ENCODE results near the gene TCP1. TPM values are rescaled to one million over a fixed set of nuclear protein-coding genes. Genes with fewer than 3 reads are reported as not detected.

The TCP1 gene
- total RNA-seq, 1 experiment from 2014 or later = 340 TPM

- H3K27ac ChIP-seq (ENCODE audit: low read length) = no peak overlapping the region
- BruUV-seq (replicated peaks) = no TSS peak
- no peaks in the 10 kb centered on the region for H3K27me3 ChIP-seq (ENCODE audit: control insufficient read depth, insufficient read depth, low read length)
- H3K4me3 ChIP-seq (ENCODE audit: low read depth in 2 of 2, low read length in 2 of 2) = no peak overlapping the region
- DNase-seq (ENCODE audit: low read depth, low spot score) (no peak), ATAC-seq (no peak)
- in situ Hi-C loops (cut with HindIII; ENCODE audit: low pct_unique_long_range_greater_than_20kb, low sequenced_read_pairs) (no loop called here), intact Hi-C loops (cut with micrococcal nuclease; ENCODE audit: unreplicated experiment) (no loop called here)
- no peaks in the 10 kb centered on the region for H3K36me3 ChIP-seq (ENCODE audit: control insufficient read depth, insufficient read depth, low read length)
- H3K4me1 ChIP-seq (ENCODE audit: control insufficient read depth, insufficient read depth, low read length) = no peaks in the 10 kb centered on the region
- H3K9me3 ChIP-seq (ENCODE audit: control insufficient read depth, insufficient read depth, low read depth, low read length) = no peaks in the 10 kb centered on the region
- ChIA-PET CTCF (no interaction called here), POLR2A (no interaction called here)
- TF ChIP-seq POLR2AphosphoS5 (IDR thresholded peaks at IDR 0.05; ENCODE audit: low read depth, low read length) = no peak
- no peak for TF ChIP-seq TCF7L2 (IDR thresholded peaks at IDR 0.05; ENCODE audit: low read depth, low read length)
- no peak for TF ChIP-seq SIN3A (IDR thresholded peaks at IDR 0.05; ENCODE audit: borderline replicate concordance, insufficient read depth, low read depth, low read length)
- no peak for TF ChIP-seq REST (IDR thresholded peaks at IDR 0.05; ENCODE audit: insufficient read depth in 1 of 2, low read depth in 2 of 2, low read length in 1 of 2)
- no peak for TF ChIP-seq CTCF (IDR thresholded peaks at IDR 0.05)
Observed at GRCh38 chr6:159805440-159806020, 16.1 kb upstream of the TCP1 start.

- H3K27me3 ChIP-seq (ENCODE audit: control insufficient read depth, insufficient read depth, low read length) = no peaks in the 10 kb centered on the region
- no TSS peak for BruUV-seq (replicated peaks)
- in situ Hi-C loops (cut with HindIII; ENCODE audit: low pct_unique_long_range_greater_than_20kb, low sequenced_read_pairs) (no loop called here), intact Hi-C loops (cut with micrococcal nuclease; ENCODE audit: unreplicated experiment) (no loop called here)
- ATAC-seq = no peak
- ChIA-PET POLR2A (no interaction called here), CTCF (no interaction called here)
- TF ChIP-seq CTCF (IDR thresholded peaks at IDR 0.05) (no peak), SIN3A (IDR thresholded peaks at IDR 0.05; ENCODE audit: borderline replicate concordance, insufficient read depth, low read depth, low read length) (no peak), TCF7L2 (IDR thresholded peaks at IDR 0.05; ENCODE audit: low read depth, low read length) (no peak), REST (IDR thresholded peaks at IDR 0.05; ENCODE audit: insufficient read depth in 1 of 2, low read depth in 2 of 2, low read length in 1 of 2) (no peak), POLR2AphosphoS5 (IDR thresholded peaks at IDR 0.05; ENCODE audit: low read depth, low read length) (no peak)
- no peak overlapping the region for H3K27ac ChIP-seq (ENCODE audit: low read length)
- H3K4me3 ChIP-seq (ENCODE audit: low read depth in 2 of 2, low read length in 2 of 2) = no peak overlapping the region
- H3K4me1 ChIP-seq (ENCODE audit: control insufficient read depth, insufficient read depth, low read length) = no peaks in the 10 kb centered on the region
- no peaks in the 10 kb centered on the region for H3K36me3 ChIP-seq (ENCODE audit: control insufficient read depth, insufficient read depth, low read length)
- DNase-seq (ENCODE audit: low read depth, low spot score) = no peak
- H3K9me3 ChIP-seq (ENCODE audit: control insufficient read depth, insufficient read depth, low read depth, low read length) = no peaks in the 10 kb centered on the region
Observed at GRCh38 chr6:159804504-159804903, 15.1 kb upstream of the TCP1 start.
